HG02973 (cell line): ENCODE results near the gene CHST8.

Experiments used
- ATAC-seq: cut with Tn5 transposase; IDR thresholded peaks from one replicate; pipeline ENCODE4 v1.9.1; 2021; ENCODE audit warnings: moderate library complexity; ENCODE audit not compliant: unreplicated experiment

The CHST8 gene

DNA sequence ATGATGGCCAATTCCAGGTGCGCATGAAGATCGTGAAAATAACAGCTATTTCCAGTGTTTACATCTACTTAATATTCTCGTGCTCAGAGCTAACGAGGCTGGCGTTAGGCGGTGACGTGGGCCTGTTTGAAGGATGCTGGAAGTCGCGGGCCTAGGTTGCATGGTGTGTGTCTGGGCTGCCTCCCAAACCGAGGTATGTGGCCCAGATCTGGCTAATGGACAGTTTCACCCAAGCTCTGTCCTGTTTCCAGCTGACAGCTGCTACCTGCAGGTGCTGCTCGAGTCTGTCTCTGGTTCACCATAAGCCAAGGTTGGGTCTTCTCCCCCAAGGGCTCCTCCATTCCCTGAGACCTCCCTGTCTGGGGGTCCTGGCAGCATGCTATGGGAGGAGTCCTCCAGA is 134.4 kb downstream of the CHST8 start:
- no peak for ATAC-seq

DNA sequence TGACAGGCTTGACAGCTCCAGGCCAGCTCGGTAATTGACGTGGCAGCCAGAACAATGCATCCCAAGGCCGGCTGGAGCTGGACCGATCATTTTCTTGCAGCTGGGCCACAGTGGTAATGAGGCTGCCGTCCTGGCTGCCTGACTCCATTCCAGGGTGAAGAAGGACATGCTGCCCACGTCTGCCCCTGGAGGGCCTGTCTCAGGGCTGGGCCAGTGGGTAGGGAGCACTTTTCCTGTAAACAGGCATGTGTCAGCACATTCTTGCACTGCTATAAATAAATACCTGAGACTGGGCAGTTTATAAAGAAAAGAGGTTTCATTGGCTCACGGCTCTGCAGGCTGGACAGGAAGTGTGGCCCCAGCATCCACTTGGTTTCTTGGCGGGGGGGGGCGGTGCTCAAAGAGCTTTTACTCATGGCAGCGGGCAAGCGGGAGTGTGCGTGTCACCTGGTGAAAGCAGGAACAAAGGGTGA is 136.8 kb downstream of the CHST8 start:
- no peak for ATAC-seq

DNA sequence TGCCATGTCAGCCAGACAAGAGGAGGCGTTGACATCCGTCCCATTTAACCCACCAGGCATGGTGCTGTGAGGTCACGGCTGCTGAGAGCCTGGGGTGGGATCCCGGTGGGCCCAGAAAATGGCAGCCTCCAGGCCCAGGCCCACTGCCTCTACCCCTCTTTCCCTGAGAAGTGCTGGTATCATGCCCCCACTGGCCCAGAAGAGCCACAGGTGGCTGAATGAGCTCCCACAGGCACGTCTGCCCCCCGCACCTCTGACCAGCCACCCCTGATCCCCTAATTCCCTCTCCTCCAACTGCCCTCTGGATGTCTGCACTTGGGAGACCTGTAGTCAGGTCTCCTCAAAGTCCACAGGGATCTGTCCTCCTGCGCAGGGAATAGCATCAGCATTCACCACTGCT is 137.6 kb downstream of the CHST8 start:
- ATAC-seq = no peak

DNA sequence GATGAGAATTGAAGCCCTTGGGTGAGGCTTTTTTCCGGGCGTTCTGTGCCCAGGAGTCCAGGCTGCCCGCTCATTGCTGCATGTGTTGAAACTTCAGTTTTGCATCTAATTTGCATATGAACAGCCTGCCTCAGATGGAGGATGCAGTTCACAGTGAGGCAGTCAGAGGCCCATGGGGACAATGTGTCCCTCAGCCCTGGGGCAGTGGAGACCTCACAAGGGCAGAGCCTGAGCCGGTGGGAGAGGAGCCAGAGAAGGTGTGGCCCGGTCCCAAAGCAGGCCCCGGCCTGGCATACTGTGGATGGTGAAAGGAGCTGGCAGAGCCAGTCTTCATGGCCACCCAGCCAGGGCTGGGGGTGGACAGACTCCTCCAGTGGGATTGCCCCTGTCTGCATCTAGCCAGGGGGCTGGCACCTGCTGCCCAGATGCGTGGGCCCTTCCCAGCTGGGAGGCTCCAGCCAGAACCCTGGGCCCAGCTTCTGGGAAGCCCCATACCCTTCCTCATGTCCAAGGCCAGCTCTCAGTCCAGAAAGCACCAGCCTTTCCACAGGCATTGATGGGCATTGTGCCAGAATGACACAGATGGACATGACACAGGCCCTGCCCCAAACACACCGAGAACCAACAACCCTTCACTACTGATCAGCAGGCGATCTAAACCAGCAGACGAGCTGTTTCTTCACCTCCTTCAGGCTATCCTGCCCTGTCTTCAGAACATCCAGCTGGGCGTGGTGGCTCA is 142.0 kb downstream of the CHST8 start:
- no peak for ATAC-seq

GRCh38 chr19:33766623-33767022 is 144.9 kb downstream of the CHST8 start:
- ATAC-seq = no peak

- ATAC-seq = no peak
These were observed 146.2 kb downstream of the CHST8 start for GRCh38 chr19:33767898-33768413.

DNA sequence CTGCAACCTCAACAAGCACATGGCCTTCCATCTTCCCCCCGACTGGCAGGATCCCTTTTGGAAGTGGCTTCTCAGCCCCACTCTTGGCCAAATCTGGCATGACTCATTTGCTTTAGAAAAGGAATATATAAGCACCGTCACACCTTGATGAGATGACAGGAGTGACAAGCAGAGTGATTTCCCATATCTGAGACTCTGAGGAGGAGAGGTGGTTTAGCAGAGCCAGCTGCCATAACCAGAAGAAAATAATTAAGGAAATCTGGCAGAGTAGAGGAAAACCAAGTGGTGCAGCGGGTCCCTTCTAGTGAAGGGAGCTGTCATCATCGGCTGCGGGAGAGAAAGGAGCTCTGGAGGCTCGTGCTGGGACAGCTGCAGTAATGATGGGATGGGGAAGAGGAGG is 147.5 kb downstream of the CHST8 start:
- ATAC-seq = no peak

- no peak for ATAC-seq
These were observed 148.4 kb downstream of the CHST8 start for GRCh38 chr19:33770107-33770506.

- no peak for ATAC-seq
These were observed 149.8 kb downstream of the CHST8 start for GRCh38 chr19:33771384-33772101.

DNA sequence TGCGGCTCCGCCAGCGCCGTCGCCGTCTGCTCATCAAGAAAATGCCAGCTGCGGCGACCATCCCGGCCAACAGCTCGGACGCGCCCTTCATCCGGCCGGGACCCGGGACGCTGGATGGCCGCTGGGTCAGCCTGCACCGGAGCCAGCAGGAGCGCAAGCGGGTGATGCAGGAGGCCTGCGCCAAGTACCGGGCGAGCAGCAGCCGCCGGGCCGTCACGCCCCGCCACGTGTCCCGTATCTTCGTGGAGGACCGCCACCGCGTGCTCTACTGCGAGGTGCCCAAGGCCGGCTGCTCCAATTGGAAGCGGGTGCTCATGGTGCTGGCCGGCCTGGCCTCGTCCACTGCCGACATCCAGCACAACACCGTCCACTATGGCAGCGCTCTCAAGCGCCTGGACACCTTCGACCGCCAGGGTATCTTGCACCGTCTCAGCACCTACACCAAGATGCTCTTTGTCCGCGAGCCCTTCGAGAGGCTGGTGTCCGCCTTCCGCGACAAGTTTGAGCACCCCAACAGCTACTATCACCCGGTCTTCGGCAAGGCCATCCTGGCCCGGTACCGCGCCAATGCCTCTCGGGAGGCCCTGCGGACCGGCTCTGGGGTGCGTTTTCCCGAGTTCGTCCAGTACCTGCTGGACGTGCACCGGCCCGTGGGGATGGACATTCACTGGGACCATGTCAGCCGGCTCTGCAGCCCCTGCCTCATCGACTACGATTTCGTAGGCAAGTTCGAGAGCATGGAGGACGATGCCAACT is 150.5 kb downstream of the CHST8 start:
- no peak for ATAC-seq

DNA sequence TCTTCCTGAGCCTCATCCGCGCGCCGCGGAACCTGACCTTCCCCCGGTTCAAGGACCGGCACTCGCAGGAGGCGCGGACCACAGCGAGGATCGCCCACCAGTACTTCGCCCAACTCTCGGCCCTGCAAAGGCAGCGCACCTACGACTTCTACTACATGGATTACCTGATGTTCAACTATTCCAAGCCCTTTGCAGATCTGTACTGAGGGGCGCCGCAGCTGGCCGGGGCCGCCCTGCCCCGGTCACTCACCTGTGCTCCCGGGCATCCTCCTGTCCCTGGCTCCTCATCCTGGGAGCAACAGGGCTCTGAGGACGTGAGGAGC is 151.1 kb downstream of the CHST8 start:
- ATAC-seq = no peak

GRCh38 chr19:33773704-33774624 is 152.2 kb downstream of the CHST8 start:
- ATAC-seq = no peak

- no peak for ATAC-seq
These were observed 153.0 kb downstream of the CHST8 start for GRCh38 chr19:33774751-33775150.

DNA sequence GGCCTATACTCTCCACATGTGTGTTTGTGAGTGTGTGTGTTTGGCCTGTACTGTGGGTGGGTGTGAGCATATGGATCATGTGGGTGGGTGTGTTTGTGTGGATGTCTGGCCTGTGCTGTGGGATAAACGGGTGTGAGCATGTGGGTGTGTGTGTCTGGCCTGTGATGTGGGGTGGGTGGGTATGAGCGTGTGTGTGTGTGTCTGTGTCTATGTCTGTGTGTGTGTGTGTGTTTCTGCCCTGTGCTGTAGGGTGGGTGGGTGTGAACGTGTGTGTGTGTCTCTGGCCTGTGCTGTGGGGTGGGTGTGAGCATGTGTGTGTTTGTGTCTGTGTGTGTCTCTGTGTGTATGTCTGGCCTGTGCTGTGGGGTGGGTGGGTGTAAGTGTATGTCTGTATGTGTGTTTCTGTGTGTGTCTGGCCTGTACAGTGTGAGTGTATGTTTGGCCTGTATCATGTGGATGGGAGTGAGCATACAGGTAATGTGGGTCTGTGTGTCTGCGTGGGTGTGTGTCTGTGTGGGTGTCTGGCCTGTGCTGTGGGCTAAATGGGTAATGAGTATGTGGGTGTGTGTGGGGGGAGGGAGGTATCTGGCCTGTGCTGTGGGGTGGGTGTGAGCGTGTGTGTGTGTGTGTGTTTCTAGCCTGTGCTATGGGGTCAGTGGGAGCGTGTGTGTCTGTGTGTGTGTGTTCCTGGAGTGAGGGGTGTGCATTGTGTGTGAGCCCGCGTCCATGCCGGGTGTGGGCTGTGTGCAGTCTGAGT is 154.2 kb downstream of the CHST8 start:
- ATAC-seq = no peak

- ATAC-seq = no peak
These were observed 155.6 kb downstream of the CHST8 start for GRCh38 chr19:33777351-33777750.

GRCh38 chr19:33777753-33778088 is 156.0 kb downstream of the CHST8 start:
- no peak for ATAC-seq

- ATAC-seq = peak; percentile 85
These were observed 156.5 kb downstream of the CHST8 start for GRCh38 chr19:33778089-33778791.

GRCh38 chr19:33779849-33780248 is 158.1 kb downstream of the CHST8 start:
- no peak for ATAC-seq

DNA sequence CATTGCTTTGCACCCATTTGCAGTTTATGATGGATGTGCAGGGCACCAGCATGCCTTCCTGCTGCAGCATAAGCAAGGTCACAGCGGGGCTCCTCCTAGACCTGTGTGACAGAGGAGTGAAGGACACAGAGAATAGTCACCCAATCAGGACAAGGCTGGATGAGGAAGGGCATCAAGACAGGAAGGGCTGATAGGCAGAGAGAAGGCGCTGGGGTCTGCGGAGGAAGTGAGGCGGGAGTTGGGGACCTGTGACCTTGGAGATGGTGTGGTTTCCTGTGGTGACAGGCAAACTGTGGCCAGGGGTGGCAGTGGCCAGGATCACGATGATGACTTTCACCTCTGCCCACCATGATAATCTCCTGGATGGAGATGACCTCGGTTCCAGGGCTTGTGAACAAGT is 158.5 kb downstream of the CHST8 start:
- ATAC-seq = no peak
